HG03558 (cell line): ENCODE data around the gene SLC9A2.

Experiments used
- ATAC-seq: cut with Tn5 transposase; IDR thresholded peaks from one replicate; pipeline ENCODE4 v1.9.1; 2021; ENCODE audit warnings: moderate number of reproducible peaks; ENCODE audit not compliant: unreplicated experiment; ENCODE audit errors: extremely low read depth

The SLC9A2 gene

DNA sequence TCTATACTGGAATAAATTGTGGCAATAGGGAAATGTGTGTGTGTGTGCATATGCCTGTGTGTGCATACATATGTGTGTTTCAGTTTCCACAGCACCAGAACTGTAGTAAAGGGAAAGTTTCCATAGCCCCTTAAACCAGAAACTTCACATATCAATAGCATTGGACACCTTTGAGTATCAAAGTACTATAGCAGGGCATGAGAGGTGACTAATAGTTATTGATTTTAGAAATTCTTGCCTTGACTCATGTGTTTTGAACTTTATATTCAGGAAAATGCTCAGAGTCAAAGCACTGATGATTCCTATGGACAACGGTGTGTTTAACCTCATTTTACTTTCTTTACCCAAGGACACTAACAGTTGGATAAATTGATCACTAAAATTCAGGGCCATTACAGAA, 50.0 kb downstream of the SLC9A2 start:
- ATAC-seq: no peak

DNA sequence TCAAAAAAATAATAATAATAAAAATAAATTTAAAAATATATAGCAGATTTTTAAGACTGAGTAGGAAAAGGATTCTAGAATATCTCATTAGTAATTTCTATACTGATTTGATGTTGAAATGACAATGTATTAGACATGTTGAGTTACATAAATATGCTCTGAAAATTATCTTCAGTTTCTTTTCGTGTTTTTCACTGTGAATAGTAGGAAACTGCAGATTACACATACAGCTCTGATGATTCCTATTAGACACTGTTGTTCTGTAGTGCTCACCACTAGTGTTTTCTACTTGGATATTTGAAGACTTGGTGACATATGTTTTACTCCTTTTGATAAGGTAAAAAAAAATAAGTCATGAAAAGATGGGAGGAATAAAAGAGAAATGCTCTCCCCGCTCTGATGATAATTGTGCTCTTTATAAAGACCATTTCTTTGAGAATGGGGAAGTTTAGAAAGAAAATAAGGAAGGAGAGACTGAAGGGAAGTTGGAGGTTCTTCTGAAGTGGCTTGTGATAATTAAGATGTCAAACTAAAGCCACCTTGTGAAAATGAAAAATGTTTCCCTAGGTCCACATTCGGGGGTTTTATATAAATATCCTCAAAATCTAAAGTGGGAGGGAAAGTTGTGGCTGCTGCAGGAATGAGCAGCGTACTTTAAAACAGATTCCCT, 52.9 kb downstream of the SLC9A2 start:
- ATAC-seq: no peak

DNA sequence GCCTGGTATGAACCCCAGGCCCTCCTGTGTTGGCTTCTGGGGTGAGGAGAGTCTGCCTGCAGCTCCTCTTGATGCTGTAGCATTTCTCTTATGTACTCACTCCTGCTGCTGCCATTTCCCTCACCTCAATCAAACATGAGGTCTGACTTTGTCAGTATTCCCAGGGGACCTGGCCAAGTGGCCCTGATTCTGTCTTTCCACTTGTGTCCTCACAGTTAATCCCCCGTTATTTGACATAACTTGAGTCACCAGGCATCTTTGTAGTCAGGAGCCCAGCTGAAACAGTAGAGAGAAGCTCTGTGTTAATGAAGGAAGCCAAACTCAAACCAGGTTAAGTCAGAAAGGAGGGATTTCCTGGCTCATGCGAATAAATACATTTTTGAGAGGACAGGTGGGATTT, 55.0 kb downstream of the SLC9A2 start:
- ATAC-seq: no peak

DNA sequence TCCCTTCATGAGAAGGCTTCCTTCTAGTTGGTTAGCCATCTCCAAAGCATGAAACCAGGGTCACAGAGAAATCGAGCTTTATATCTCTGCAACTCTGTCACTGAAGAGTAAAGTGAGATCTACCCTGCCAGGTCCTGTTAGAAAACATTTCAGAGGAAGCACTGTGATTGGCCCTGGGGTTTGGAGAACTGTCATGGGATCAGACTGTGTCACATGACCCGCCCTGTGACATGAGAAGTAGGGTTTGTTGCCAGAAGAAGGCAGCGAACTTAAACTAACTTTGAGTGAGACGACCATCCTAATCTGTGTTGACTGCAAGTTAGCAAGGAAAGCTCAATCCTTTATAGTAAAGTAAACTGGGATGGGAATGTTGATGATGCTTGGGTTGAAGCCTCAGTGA, 55.5 kb downstream of the SLC9A2 start:
- ATAC-seq: no peak

DNA sequence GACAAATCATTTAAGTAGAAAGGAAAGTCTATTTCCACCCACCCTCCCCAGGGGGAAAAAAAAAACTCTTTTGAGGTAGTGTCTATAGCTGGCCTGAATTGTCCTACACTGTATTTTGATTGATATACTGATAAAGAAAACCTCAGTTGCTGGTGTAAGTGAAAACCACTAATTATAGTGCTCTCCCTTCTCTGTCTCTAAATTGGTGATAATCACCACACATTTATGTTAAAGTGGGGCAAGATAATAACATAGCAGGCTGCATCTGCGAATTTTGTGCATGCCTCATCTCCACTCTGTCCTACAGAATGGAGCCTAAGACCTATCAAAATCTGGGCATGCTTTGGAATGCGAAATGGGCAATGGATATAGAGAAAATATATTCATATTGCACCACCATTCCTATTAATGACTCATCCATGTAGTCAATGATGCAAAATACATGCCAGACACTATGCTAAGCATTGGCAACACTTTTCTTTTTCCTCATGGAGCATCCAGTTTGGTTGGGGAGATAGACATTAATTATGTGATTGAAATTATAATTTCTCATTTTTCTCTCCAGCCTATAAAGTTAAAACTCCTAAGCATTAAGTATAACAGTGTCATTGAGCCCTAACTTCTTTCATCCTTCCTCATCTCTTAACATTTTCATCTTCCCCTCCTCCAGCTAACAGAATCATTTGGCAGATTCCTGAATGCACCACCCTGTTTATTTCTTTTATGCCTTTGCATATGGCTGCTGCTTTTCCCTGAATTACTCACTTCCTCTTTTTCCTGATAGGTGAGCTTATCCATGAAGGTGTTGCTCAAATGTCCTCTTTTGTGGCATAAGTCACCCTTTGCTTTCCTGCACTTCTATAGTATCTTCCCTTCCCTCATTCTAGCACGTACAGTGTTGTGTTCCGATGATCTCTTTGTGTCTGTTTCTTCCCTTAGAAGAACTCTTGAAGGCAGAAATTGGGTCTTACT, 58.2 kb downstream of the SLC9A2 start:
- no peak for ATAC-seq

DNA sequence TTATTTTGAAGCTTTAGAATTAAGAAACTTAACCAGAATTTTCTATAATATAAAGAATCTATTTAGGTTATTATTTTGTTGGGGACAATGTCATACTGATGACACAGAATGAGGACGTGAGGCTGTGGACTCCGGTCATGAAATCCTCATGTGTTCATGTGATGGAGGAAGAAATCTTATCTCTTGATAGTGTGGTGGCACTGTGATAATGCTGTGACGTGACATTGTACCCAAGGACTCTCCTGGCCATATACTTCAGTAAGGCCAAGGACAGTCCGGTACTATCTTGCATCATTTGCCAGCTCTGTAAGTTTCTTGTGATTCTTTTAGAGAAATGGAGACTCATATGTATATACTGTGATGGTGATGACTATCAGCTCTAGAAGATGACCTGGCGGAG, 59.1 kb downstream of the SLC9A2 start:
- no peak for ATAC-seq

DNA sequence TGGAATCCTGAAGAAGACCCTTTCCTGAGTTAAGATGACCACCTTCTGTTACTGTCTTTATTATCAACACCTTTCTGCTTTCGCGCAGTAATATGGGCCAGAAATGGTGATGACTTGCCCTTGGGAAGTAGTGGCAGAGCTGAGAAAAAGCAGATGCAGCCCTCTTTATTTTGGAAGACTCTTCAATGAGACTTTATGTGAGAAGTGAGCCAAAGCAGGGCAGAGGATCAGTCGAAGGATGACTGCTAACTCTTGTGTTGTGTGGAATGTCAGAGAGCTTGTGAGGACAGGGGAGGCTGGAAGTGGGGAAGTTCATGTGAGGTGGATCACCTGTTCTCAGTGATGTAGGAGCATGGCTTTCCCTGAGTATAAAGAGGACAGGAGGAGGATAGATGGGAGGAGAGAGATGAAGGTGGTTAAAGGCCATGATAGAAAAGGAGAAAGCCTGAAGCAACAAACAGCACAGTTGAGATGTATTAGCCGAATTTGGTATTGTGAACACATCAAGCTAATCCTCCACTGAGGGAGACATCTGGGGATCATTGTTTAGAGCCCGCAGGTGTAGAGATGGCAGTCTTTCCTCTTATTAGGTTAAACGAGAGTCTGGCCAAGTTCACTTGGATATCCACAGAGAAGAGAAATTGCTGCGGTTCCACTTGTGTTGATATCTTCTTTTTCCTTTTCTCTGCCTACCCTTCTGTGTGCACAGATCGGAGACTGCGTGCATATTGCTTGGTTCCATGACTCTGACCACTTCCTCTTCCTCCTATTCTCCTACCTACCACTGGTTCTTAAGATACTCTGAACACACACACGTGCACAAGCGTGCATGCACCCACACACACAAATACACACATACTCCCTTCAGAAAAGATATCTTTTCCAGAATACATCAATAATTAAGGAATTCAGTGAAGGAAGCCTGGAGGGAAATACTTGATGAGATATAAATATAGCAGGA, 67.4 kb downstream of the SLC9A2 start:
- ATAC-seq: no peak

DNA sequence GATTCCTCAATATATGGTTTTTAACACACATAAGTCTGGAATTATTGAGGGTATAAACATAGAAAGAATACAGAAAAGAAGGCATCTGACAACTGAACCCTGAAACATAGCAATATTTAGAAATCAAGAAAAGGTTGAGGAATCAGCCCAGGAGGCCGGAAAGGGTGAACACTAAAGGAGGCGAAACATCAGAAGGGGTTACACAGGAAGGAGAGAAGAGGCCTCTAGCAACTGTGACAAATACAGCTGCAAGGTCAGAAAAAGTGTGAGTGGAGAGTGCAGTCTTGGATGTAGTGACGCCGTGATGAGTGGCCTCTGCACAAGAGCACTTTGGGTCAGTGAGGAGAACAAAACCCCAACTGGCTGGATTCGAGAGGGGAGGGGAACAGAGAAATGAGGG, 70.7 kb downstream of the SLC9A2 start:
- no peak for ATAC-seq

DNA sequence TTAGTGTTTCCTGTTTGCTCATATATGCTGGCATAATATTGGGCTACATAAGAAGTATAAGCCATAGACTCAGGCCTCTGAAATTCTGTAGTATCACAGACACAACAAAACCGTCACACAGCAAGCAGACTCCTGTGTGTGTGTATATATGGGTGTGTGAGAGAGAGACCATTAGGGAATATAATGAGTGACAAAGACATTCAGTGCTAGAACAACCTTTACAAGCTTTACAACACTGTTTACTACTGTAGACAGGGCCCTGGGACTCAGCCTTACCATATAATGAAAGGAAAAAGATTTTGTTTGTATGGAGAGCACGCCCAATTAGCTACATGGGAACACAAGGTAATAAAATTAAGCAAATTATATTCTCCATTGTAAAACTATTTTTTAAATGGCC, 77.1 kb downstream of the SLC9A2 start:
- no peak for ATAC-seq

DNA sequence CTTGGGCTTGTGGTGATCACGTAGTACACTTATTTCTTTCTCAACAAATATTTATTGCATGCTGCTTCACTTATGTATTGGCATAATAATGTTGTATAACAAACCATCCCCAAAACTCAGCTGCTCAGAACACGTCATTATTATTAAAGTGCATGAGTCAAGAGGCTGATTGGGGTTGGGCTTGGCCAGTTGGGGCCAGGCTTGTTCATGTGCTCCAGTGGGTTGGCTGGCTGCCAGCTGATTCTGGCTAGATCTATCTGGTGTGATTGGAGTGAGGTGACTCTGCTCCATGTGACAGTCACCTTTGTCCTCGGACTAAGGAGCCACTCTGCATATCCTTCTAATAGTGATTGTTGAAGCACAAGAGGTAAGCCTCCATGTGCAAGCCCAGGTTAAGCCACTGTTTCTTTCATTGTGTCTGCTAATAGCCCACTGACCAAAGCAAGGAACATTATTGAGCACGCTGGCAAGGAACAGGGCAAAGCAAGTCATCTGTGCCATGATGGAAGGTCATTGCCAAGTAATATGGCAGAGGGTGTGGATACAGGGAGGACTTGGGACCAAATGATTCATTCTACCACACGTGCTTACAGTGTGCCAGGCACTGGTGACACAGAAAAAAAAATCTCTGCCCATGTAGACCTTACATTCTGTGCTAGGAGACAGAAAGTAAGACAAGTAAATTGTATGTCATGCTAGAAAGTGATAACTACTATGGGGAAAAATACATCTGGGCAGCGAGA, 79.2 kb downstream of the SLC9A2 start:
- ATAC-seq: no peak

DNA sequence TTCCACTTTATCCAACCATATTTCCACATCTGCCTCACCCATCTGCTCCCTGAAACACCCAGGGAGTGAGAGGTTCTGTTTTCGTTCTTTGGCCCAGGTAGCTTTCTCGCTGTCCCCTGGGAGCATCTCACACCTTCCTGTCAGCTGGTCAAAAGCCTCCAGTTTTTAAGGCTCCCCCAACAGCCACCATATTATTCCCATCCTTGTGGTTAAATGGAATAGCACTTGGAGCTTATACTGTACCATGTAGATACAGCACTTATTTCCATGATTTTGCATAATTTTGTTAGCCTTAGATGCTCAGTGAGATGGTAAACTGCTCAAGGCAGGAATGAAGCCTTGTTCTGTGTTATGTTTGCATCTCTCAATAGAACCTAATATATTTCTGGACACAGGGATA, 84.0 kb downstream of the SLC9A2 start:
- no peak for ATAC-seq

DNA sequence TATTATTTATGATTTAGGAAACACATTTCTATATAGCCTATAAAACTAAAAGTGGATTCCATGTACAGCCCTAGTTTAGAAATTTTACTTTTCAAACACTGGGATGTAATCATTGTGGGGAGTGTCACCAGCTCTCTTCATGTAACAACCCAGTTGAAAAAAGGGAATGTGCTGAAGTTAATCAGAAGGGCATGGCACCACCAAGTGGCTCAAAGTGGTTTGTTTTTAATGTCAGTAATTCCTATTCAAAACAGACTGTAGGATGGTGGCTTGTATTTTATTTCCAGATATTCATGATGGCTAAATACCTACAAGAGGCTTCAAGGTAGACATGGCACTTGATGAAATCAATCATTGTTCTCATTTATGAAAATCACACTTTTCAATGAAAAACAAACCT, 84.4 kb downstream of the SLC9A2 start:
- no peak for ATAC-seq

DNA sequence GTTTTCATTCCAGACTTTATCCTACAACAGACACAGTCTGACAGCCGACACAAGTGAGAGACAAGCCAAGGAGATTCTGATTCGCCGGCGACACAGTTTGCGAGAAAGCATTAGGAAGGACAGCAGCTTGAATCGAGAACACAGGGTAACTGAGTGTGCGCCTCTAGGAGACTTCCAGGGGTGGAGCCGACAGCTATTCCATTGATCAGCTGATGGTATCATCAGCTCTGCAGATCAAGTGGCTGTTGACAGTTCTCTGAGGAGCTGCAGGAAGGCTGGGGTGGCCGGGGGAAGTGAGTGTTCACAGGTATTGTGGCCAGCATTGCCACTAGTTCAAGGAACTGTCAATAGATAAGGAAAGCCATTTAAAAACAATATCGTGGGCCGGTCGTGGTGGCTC, 85.2 kb downstream of the SLC9A2 start:
- no peak for ATAC-seq

DNA sequence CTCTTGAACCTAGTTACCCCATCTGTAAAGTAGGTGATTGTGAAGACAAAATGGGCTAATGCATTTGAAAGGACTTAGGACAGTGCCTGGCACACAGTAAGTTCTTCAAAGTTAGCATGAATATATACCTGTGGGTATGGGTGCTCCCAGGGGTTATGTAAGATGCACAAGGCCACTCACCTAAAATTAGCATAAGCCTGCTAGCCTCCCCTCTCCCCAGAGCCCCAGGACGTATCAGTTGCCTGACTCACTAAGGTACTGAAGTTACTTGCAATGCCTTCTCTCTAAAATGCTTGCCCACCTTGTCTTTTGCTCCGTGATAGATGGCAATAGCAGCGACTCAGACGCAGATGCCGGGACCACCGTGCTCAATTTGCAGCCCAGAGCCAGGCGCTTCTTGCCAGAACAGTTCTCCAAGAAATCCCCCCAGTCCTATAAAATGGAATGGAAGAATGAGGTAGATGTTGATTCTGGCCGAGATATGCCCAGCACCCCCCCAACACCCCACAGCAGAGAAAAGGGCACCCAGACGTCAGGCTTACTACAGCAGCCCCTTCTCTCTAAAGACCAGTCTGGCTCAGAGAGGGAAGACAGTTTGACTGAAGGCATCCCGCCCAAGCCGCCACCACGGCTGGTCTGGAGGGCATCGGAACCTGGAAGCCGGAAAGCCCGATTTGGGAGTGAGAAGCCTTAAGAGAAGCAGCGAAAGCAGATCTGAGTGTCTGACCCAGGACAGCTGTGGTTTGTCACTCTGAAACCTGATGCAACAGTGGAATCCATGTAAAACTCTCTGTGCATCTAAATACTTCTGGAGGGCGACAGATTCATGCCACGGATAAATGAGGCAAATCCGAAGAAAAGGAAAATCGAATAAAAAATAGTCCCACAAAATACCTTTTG, 88.7 kb downstream of the SLC9A2 start:
- ATAC-seq: no peak

DNA sequence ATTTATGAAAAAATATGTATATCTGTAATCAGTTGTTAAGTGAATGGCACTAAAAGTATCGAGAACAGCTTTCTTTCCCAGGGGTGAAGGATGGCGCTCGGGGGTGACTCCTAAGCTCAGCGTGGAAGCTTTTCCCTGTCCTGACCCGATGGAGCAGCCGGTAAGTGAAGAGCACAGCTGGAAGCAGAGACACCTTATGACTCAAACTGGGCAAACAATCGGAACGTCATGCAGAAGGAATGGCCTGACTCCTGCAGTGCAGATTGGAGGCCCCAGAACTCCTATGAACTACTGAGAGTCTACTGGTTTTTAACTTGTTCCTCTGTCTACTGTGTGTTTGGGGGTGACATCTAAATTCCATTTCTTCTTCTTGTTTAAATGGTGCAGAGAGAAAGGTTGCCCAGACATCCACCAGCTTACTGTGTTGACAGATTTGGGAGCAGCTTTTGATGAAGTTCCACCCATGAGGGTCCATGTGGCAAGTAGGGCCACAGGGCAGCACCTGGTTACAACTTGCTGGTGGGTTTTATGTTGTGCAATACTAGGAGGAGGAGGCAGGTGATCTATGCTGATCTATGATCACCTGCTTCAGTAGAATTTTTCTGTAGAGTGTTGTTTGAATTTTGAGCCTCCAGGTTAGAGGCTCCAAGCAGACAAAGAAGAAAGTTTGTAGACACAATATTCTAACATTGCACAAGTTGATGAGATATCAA, 89.7 kb downstream of the SLC9A2 start:
- ATAC-seq: no peak

DNA sequence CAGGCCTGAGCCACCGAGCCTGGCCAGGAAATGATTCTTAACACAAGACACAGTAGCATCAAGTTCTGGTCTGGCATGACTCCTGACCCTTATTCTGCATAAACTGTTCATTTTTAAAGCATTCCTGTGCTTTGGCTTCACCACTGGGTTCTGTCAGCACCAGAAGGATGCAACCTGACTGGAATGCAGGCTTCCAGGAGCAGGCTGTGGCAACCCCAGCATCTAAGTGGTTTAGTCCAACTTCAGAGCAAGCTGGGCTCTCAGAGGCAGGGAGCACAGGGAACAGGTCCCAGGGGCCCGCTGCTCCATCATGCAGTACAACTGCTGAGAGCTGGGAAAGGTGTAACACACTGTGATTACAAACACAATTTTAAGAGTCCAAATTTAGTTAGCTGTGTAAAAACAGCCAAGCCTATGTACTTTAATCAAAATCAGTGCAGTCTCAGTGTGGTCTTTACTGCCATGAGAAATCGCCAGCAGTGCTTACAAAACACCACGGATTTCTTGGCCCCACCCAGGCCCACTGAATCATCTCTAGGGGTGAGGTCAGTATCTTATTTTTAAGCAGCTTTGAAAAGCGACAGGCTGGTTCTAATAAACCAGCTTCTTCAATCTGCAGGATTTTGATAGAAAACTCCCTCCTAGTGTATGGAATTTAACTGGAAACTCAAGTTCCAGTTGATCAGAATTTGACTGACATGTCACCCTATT, 98.1 kb downstream of the SLC9A2 start:
- no peak for ATAC-seq

DNA sequence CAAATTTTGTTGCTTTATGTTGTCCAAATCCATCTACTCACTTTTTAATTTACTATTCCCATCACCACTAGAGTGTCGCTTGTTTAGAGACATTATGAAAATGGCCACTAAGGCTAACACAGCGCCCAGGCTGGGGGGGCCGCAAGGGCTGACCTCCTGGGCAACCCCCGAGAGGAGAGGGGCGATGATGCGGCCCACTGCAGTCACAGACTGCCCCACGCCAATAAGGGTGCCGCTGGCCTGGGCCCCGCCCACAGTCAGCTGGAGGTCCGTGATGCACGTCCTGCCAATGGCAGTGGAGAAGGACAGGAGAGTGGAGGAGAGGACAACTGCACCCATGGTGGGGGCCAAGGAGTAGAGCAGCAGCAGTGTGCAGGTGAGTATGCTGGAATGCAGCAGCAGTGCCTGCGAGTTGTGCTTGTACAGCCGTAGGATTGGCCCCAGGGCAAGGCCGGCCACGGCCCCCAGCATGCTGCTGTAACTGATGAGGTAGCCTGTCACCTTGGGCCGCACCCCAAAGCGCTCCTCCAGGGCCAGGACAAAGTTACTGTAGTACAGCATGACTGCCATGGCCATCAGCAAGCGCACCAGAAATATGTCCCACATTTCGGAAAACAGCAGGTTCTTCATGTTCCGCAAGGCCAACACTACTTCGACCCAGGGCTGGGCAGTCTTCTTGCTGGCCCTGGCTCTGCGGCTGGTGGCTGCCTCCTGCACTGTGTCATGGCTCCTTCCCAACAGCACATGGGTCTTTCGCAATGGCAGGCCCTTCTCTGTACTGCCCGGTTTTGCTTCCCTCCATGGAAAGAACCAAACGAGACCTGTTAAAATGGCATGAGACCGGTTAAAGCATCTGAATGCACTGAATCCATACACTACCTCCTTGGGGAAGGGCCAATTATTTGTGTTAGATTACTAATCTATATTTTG, 99.3 kb downstream of the SLC9A2 start:
- ATAC-seq: no peak
